Hepatocyte (in vitro differentiated cells): Measurements from ENCODE around the gene ADGRF1. TPM values are rescaled to one million over a fixed set of nuclear protein-coding genes. Genes with fewer than 3 reads are reported as not detected.

Source experiments
- DNase-seq: peaks from one replicate; pipeline ENCODE4 v3.0.0-alpha.2; 2016; ENCODE audit warnings: low spot score
- H2AFZ ChIP-seq: fragments of 200-600 bp; sonication (generic); 2 replicates; pipeline ENCODE4 v1.6.0; 2016; ENCODE audit warnings: antibody characterized with exemption, mild to moderate bottlenecking
- H3K27ac ChIP-seq: fragments of 200-600 bp; sonication (generic); 2 replicates; pipeline ENCODE4 v1.5.1; 2016; ENCODE audit warnings: mild to moderate bottlenecking
- H3K27me3 ChIP-seq: fragments of 200-600 bp; sonication (generic); 2 replicates; pipeline ENCODE4 v1.6.1; 2016
- H3K36me3 ChIP-seq: fragments of 200-600 bp; sonication (generic); replicated peaks from 2 replicates; pipeline ENCODE4 v1.5.1; 2016; ENCODE audit warnings: low read depth; ENCODE audit not compliant: insufficient read depth
- H3K4me1 ChIP-seq: fragments of 200-600 bp; sonication (generic); 2 replicates; pipeline ENCODE4 v1.5.1; 2016; ENCODE audit warnings: mild to moderate bottlenecking, moderate library complexity; ENCODE audit not compliant: insufficient read depth
- H3K4me2 ChIP-seq: fragments of 200-600 bp; sonication (generic); 2 replicates; pipeline ENCODE4 v1.6.0; 2016
- H3K4me3 ChIP-seq: fragments of 200-600 bp; sonication (generic); 2 replicates; pipeline ENCODE4 v1.5.1; 2016; ENCODE audit warnings: mild to moderate bottlenecking
- H3K79me2 ChIP-seq: fragments of 200-600 bp; sonication (generic); 2 replicates; pipeline ENCODE4 v1.6.0; 2017; ENCODE audit warnings: mild to moderate bottlenecking
- H3K9me2 ChIP-seq: fragments of 200-600 bp; sonication (generic); replicated peaks from 2 replicates; pipeline ENCODE4 v1.6.0; 2017; ENCODE audit warnings: mild to moderate bottlenecking; ENCODE audit not compliant: insufficient read depth
- H3K9me3 ChIP-seq: fragments of 200-600 bp; sonication (generic); 2 replicates; pipeline ENCODE4 v1.5.1; 2016; ENCODE audit warnings: low read depth, mild to moderate bottlenecking
- H4K20me1 ChIP-seq: fragments of 200-600 bp; sonication (generic); 2 replicates; pipeline ENCODE4 v1.6.0; 2016; ENCODE audit warnings: mild to moderate bottlenecking; ENCODE audit not compliant: insufficient read depth, poor library complexity, severe bottlenecking
- EZH2 ChIP-seq: fragments of 200-600 bp; sonication (generic); IDR thresholded peaks from 2 replicates; pipeline ENCODE4 v1.6.1; 2016; ENCODE audit warnings: antibody characterized with exemption, mild to moderate bottlenecking, borderline replicate concordance
- EZH2phosphoT487 ChIP-seq: fragments of 200-600 bp; sonication (generic); IDR thresholded peaks from one replicate; pipeline ENCODE4 v1.6.1; 2018; ENCODE audit warnings: antibody characterized with exemption, mild to moderate bottlenecking, low read depth, moderate library complexity; ENCODE audit not compliant: unreplicated experiment, severe bottlenecking
- WGBS: methylation state at CpG from one replicate; pipeline ENCODE4 v1.1.6; 2016; ENCODE audit warnings: low lambda C conversion rate; ENCODE audit errors: missing lambda C conversion rate; 5-methylcytosine and 5-hydroxymethylcytosine counted together
- polyA plus RNA-seq: library from polyadenylated mRNA; unstranded; fragments of >200 nt; fragmentation: Nextera tagmentation; extraction: Ambion mirVana; gene quantifications from 2 replicates; pipeline ENCODE4 v1.2.1, GENCODE V29; 2016
- total RNA-seq: library from RNA; depleted of rRNA; stranded (reverse); fragments of >200 nt; gene quantifications from 2 replicates; pipeline ENCODE4 v1.2.3, GENCODE V29; 2014
- TF ChIP-seq, protein P1 (sequence below): fragments of 200-600 bp; sonication (generic); IDR thresholded peaks from 2 replicates; pipeline ENCODE4 v1.5.1; 2016; ENCODE audit warnings: antibody characterized with exemption, mild to moderate bottlenecking; ENCODE audit not compliant: poor library complexity

The ADGRF1 gene
- total and polyA plus RNA-seq, 2 experiments from 2014 or later: 1.7 to 2.8 TPM

DNA sequence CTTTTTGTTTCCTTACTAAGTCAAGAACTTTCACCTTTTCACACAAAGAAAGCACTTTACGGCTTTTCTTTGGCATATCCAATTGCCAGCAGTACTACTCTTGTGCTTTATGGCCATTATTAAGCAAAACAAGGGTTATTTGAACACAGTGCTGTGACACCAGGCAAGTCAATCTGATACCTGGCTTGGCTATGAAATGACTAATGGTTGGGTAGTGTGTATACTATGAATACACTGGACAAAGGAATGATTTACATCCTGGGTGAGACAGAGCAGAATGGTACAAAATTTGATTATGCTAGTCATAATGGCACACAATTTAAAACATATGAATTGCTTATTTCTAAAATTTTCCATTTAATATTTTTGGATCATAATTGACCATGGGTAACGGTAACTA is 22.1 kb upstream of the ADGRF1 start:
- Histone ChIP-seq H4K20me1 (no peaks in the 10 kb centered on the region), H2AFZ (no peak overlapping the region), H3K9me2 (no peaks in the 10 kb centered on the region), H3K4me3 (no peak overlapping the region), H3K4me2 (no peak overlapping the region), H3K4me1 (no peaks in the 10 kb centered on the region), H3K27me3 (no peaks in the 10 kb centered on the region), H3K9me3 (no peaks in the 10 kb centered on the region), H3K36me3 (no peaks in the 10 kb centered on the region), H3K79me2 (no peaks in the 10 kb centered on the region), H3K27ac (no peak overlapping the region)
- DNase-seq: no peak
- 94% methylated on average over 2 of the region's 2 CpGs for WGBS
- TF ChIP-seq, protein P1, sequence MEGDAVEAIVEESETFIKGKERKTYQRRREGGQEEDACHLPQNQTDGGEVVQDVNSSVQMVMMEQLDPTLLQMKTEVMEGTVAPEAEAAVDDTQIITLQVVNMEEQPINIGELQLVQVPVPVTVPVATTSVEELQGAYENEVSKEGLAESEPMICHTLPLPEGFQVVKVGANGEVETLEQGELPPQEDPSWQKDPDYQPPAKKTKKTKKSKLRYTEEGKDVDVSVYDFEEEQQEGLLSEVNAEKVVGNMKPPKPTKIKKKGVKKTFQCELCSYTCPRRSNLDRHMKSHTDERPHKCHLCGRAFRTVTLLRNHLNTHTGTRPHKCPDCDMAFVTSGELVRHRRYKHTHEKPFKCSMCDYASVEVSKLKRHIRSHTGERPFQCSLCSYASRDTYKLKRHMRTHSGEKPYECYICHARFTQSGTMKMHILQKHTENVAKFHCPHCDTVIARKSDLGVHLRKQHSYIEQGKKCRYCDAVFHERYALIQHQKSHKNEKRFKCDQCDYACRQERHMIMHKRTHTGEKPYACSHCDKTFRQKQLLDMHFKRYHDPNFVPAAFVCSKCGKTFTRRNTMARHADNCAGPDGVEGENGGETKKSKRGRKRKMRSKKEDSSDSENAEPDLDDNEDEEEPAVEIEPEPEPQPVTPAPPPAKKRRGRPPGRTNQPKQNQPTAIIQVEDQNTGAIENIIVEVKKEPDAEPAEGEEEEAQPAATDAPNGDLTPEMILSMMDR: no peak
- TF ChIP-seq EZH2phosphoT487: no peak

DNA sequence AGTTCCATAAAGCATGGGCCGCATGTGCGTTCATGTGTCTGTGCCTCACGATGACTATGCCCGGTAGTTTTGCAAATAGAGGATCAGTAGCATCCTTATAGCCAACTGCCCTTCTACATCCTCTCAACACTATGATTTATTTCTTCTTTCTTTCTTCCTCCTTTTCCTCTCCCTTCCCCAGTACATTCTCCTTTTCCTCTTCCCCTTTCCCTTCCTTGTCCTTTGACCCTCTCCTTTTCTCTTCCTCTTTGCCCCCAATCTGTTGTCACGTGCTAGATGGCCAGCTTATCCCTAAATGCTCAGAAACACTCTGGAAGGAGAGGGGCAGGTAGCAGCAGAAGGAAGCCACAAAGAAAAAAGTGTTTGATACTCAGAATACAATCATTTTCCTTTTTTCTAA is 20.2 kb upstream of the ADGRF1 start:
- 78% methylated on average over 5 of the region's 5 CpGs for WGBS
- H3K36me3 ChIP-seq: no peaks in the 10 kb centered on the region
- no peaks in the 10 kb centered on the region for H3K27me3 ChIP-seq
- H3K4me3 ChIP-seq: no peak overlapping the region
- no peak for DNase-seq
- H3K9me3 ChIP-seq: no peaks in the 10 kb centered on the region
- no peaks in the 10 kb centered on the region for H3K79me2 ChIP-seq
- H2AFZ ChIP-seq: no peak overlapping the region
- TF ChIP-seq EZH2phosphoT487: no peak
- TF ChIP-seq, protein P1: no peak
- TF ChIP-seq EZH2: no peak
- H4K20me1 ChIP-seq: no peaks in the 10 kb centered on the region
- H3K4me2 ChIP-seq: no peak overlapping the region
- no peak overlapping the region for H3K27ac ChIP-seq
- no peaks in the 10 kb centered on the region for H3K9me2 ChIP-seq
- H3K4me1 ChIP-seq: no peaks in the 10 kb centered on the region

GRCh38 chr6:47061309-47062300 is 19.5 kb upstream of the ADGRF1 start:
- Histone ChIP-seq H3K4me1 (no peaks in the 10 kb centered on the region), H3K79me2 (no peaks in the 10 kb centered on the region), H3K27me3 (no peaks in the 10 kb centered on the region), H3K4me3 (no peak overlapping the region), H3K9me3 (no peaks in the 10 kb centered on the region), H3K4me2 (no peak overlapping the region), H3K9me2 (no peaks in the 10 kb centered on the region), H3K27ac (no peak overlapping the region), H3K36me3 (no peaks in the 10 kb centered on the region), H2AFZ (no peak overlapping the region), H4K20me1 (no peaks in the 10 kb centered on the region)
- DNase-seq: no peak
- WGBS: 70% methylated on average over 5 of the region's 5 CpGs
- TF ChIP-seq EZH2: no peak
- no peak for TF ChIP-seq EZH2phosphoT487
- TF ChIP-seq, protein P1: no peak
